Mesenchymal stem cell (in vitro differentiated cells and primary cell): ENCODE measurements around the gene GPC2.

Source experiments
- DNase-seq: peaks from one replicate; pipeline ENCODE4 v3.0.0-alpha.2; 2013
- H2AFZ ChIP-seq: one replicate; pipeline ENCODE4 v1.6.1; 2013; ENCODE audit warnings: low read depth, mild to moderate bottlenecking, control low read depth, inconsistent platforms, low read length, moderate library complexity
- H2AK5ac ChIP-seq: 2 replicates; pipeline ENCODE4 v1.6.1; 2013; ENCODE audit warnings: low read length, moderate library complexity, mild to moderate bottlenecking, inconsistent platforms; ENCODE audit not compliant: severe bottlenecking
- H2BK120ac ChIP-seq: one replicate; pipeline ENCODE4 v1.6.1; 2013; ENCODE audit warnings: low read depth, mild to moderate bottlenecking, inconsistent platforms, low read length, moderate library complexity
- H2BK12ac ChIP-seq, 2 experiments: one replicate each; pipeline ENCODE4 v1.6.1; 2013; ENCODE audit warnings: inconsistent platforms in 2 of 2, low read length in 2 of 2, mild to moderate bottlenecking in 2 of 2, moderate library complexity in 2 of 2, control low read depth in 1 of 2
- H2BK15ac ChIP-seq: one replicate; pipeline ENCODE4 v1.6.1; 2013; ENCODE audit warnings: mild to moderate bottlenecking, low read depth, inconsistent platforms; ENCODE audit not compliant: poor library complexity, severe bottlenecking
- H2BK5ac ChIP-seq: 2 replicates; pipeline ENCODE4 v1.6.1; 2013; ENCODE audit warnings: low read depth, mild to moderate bottlenecking, low read length, control low read depth, inconsistent platforms; ENCODE audit not compliant: poor library complexity, severe bottlenecking
- H3K14ac ChIP-seq, 2 experiments: one replicate each; pipeline ENCODE4 v1.6.1; 2013; ENCODE audit warnings: inconsistent platforms in 2 of 2, low read length in 2 of 2, control low read depth in 1 of 2, mild to moderate bottlenecking in 1 of 2, moderate library complexity in 1 of 2
- H3K18ac ChIP-seq, 2 experiments: one replicate each; pipeline ENCODE4 v1.6.1; 2013; ENCODE audit warnings: inconsistent platforms in 2 of 2, low read length in 2 of 2, control low read depth in 1 of 2, low read depth in 1 of 2, mild to moderate bottlenecking in 1 of 2
- H3K23ac ChIP-seq, 2 experiments: one replicate each; pipeline ENCODE4 v1.6.1; 2013; ENCODE audit warnings: inconsistent platforms in 2 of 2, low read length in 2 of 2, mild to moderate bottlenecking in 2 of 2, moderate library complexity in 2 of 2, control low read depth in 1 of 2
- H3K27ac ChIP-seq: 2 replicates; pipeline ENCODE4 v1.5.1; 2013; ENCODE audit warnings: mild to moderate bottlenecking, moderate library complexity, low read length, control low read depth, inconsistent platforms; ENCODE audit not compliant: poor library complexity, severe bottlenecking
- H3K27me3 ChIP-seq, 2 experiments: 2 replicates each; pipeline versions ENCODE4 v1.6.1 to v1.7.0; 2013; ENCODE audit warnings: low read length in 2 of 2, mild to moderate bottlenecking in 2 of 2, moderate library complexity in 2 of 2, control low read depth in 1 of 2, inconsistent platforms in 1 of 2; ENCODE audit not compliant: control insufficient read depth in 1 of 2, insufficient read depth in 1 of 2
- H3K36me3 ChIP-seq, 2 experiments: 2 replicates each; pipeline versions ENCODE4 v1.6.1 to v1.7.0; 2013; ENCODE audit warnings: low read length in 2 of 2, control low read depth in 1 of 2, inconsistent platforms in 1 of 2, low read depth in 1 of 2, mild to moderate bottlenecking in 1 of 2; ENCODE audit not compliant: insufficient read depth in 2 of 2, control insufficient read depth in 1 of 2
- H3K4ac ChIP-seq, 2 experiments: one replicate each; pipeline ENCODE4 v1.6.1; 2013; ENCODE audit warnings: inconsistent platforms in 2 of 2, low read length in 2 of 2, mild to moderate bottlenecking in 2 of 2, moderate library complexity in 2 of 2, control low read depth in 1 of 2, low read depth in 1 of 2
- H3K4me1 ChIP-seq: 2 replicates; pipeline ENCODE4 v1.6.1; 2013; ENCODE audit warnings: low read depth, low read length, control low read depth; ENCODE audit not compliant: control insufficient read depth, insufficient read depth
- H3K4me2 ChIP-seq: 2 replicates; pipeline ENCODE4 v1.6.1; 2013; ENCODE audit warnings: low read length, mild to moderate bottlenecking, inconsistent platforms; ENCODE audit not compliant: poor library complexity, severe bottlenecking
- H3K4me3 ChIP-seq, 2 experiments: 2 replicates each; pipeline versions ENCODE4 v1.5.1 to v1.7.0; 2013; ENCODE audit warnings: low read length in 2 of 2, mild to moderate bottlenecking in 2 of 2, control low read depth in 1 of 2, low read depth in 1 of 2; ENCODE audit not compliant: insufficient read depth in 1 of 2
- H3K79me1 ChIP-seq: replicated peaks from 2 replicates; pipeline ENCODE4 v1.6.1; 2013; ENCODE audit warnings: mild to moderate bottlenecking, control low read depth, low read length, inconsistent platforms; ENCODE audit not compliant: poor library complexity, severe bottlenecking
- H3K9ac ChIP-seq: 2 replicates; pipeline ENCODE4 v1.7.0; 2013; ENCODE audit warnings: mild to moderate bottlenecking, low read length, moderate library complexity
- H3K9me3 ChIP-seq: 2 replicates; pipeline ENCODE4 v1.7.0; 2013; ENCODE audit warnings: mild to moderate bottlenecking, low read length; ENCODE audit not compliant: control insufficient read depth
- H4K8ac ChIP-seq: one replicate; pipeline ENCODE4 v1.6.1; 2013; ENCODE audit warnings: inconsistent platforms, mild to moderate bottlenecking, low read length, moderate library complexity
- H4K91ac ChIP-seq: one replicate; pipeline ENCODE4 v1.6.1; 2013; ENCODE audit warnings: mild to moderate bottlenecking, low read length, inconsistent platforms
- WGBS: methylation state at CpG from one replicate; pipeline ENCODE4 v1.1.7; 2013; ENCODE audit warnings: mixed read lengths; 5-methylcytosine and 5-hydroxymethylcytosine counted together

The GPC2 gene

DNA sequence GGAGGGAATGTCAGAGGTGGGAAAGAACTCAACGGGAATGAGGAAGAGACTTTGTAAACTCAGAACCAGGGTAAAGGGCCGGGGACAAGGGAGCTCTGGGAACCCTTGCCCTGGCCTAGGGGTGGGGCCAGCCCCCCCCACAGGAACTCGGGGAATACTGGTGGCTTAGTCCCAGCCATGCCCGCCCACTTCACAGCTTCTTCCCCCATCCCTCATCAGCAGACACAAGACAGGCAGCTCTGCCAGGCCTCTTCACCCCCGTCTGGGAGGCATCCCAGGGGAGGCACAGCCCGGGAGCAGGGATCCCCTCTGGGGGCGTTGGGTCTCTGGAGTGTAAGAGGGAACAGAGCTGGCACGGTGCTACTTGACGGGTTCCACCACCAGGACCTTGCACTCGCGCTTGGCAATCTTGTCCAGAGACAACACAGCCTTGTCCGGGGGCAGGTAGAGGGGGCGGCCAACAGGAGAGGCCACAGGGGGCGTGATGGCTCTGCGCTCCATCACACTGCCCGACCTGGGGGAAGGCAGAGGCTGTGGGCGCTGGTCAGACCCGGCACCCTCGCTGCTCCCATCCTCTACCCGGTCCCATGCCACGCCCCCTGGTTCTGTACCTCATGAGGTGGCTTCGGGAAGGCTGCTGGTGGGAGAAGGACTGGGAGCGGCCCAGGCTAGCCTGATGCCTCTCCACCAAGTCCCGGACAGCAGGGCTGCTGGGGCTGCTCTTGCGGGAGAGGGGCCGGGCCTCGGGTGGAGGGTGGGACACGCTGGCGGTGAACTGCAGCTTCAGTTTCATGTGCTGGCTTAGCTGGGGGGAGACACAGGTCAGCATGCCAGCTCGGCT, 22.3 kb downstream of the GPC2 start:
- Histone ChIP-seq H3K4me3 (no peak overlapping the region), H2BK120ac (no peak overlapping the region), H3K9me3 (no peaks in the 10 kb centered on the region), H3K36me3 (peaks cover 43 to 51% of the 10 kb centered on the region in 2 experiments), H3K27me3 (no peaks in the 10 kb centered on the region), H3K14ac (no peak overlapping the region), H4K91ac (no peak overlapping the region), H4K8ac (peak overlapping the region; percentile 7), H3K23ac (peak overlapping the region in 1 of 2 experiments; percentile 14), H3K18ac (no peak overlapping the region), H3K9ac (no peak overlapping the region), H2BK15ac (no peak overlapping the region), H2BK12ac (peak overlapping the region in 1 of 2 experiments; percentile 29), H2AFZ (no peak overlapping the region), H3K4me2 (no peak overlapping the region), H2BK5ac (no peak overlapping the region), H3K27ac (no peak overlapping the region), H3K4me1 (peaks cover 28% of the 10 kb centered on the region), H2AK5ac (no peak overlapping the region), H3K4ac (no peak overlapping the region), H3K79me1 (peaks cover 24% of the 10 kb centered on the region)
- 80% methylated on average over 27 of the region's 30 CpGs for WGBS
- DNase-seq, result no peak

GRCh38 chr7:100153708-100154535, 23.3 kb downstream of the GPC2 start:
- no peaks in the 10 kb centered on the region for H3K27me3 ChIP-seq

GRCh38 chr7:100152937-100153666, 24.1 kb downstream of the GPC2 start:
- no peak overlapping the region for H2BK120ac ChIP-seq
- no peak overlapping the region for H2AFZ ChIP-seq
- no peak overlapping the region for H3K27ac ChIP-seq
- H2BK15ac ChIP-seq, result no peak overlapping the region
- H2AK5ac ChIP-seq, result no peak overlapping the region
- no peak overlapping the region for H3K4me2 ChIP-seq
- H3K9ac ChIP-seq, result no peak overlapping the region
- H3K79me1 ChIP-seq, result peaks cover 31% of the 10 kb centered on the region
- H3K4ac ChIP-seq, result no peak overlapping the region
- no peak overlapping the region for H3K18ac ChIP-seq
- peaks cover 33% of the 10 kb centered on the region for H3K4me1 ChIP-seq
- 96% methylated on average over 17 of the region's 18 CpGs for WGBS
- H3K27me3 ChIP-seq, result no peaks in the 10 kb centered on the region
- no peak overlapping the region for H2BK5ac ChIP-seq
- H3K36me3 ChIP-seq, result peaks cover 43 to 51% of the 10 kb centered on the region in 2 experiments
- no peak overlapping the region for H4K8ac ChIP-seq
- H3K4me3 ChIP-seq, result no peak overlapping the region
- no peak overlapping the region for H3K23ac ChIP-seq
- no peak for DNase-seq
- no peak overlapping the region for H2BK12ac ChIP-seq
- no peaks in the 10 kb centered on the region for H3K9me3 ChIP-seq
- H4K91ac ChIP-seq, result no peak overlapping the region
- H3K14ac ChIP-seq, result no peak overlapping the region

More at GRCh38 chr7:100153708-100154535, 23.3 kb downstream of the GPC2 start:
- 92% methylated on average over 11 of the region's 16 CpGs for WGBS
- Histone ChIP-seq H2AK5ac (no peak overlapping the region), H3K79me1 (peaks cover 30% of the 10 kb centered on the region), H2BK5ac (no peak overlapping the region), H3K36me3 (peaks cover 43 to 51% of the 10 kb centered on the region in 2 experiments), H3K27ac (no peak overlapping the region), H3K14ac (no peak overlapping the region), H4K8ac (no peak overlapping the region), H3K18ac (no peak overlapping the region), H2BK12ac (no peak overlapping the region), H3K9ac (no peak overlapping the region), H3K4me3 (no peak overlapping the region), H2AFZ (no peak overlapping the region), H3K4me2 (no peak overlapping the region), H2BK15ac (no peak overlapping the region), H3K23ac (no peak overlapping the region), H4K91ac (no peak overlapping the region), H3K4me1 (peaks cover 32% of the 10 kb centered on the region), H3K4ac (no peak overlapping the region), H2BK120ac (no peak overlapping the region), H3K9me3 (no peaks in the 10 kb centered on the region)
- DNase-seq, result no peak
